Measurements from ENCODE around the gene GRAMD1C.

Gene GRAMD1C

GRCh38 chr3:113825090-113825489 is 13.5 kb upstream of the GRAMD1C start:
- no peak overlapping the region for H3K4me3 ChIP-seq (ENCODE audit: low read depth, low read length, poor library complexity, severe bottlenecking)
- no peaks in the 10 kb centered on the region for H3K9me2 ChIP-seq (ENCODE audit: low read depth, low read length)
- no peaks in the 10 kb centered on the region for H4K20me1 ChIP-seq (ENCODE audit: insufficient read depth, low read length)
- no peaks in the 10 kb centered on the region for H3K27me3 ChIP-seq (ENCODE audit: insufficient read depth, low read length)
- no peak overlapping the region for H3K4me2 ChIP-seq (ENCODE audit: low read length)
- H3K36me3 ChIP-seq (ENCODE audit: insufficient read depth, low read length) = no peaks in the 10 kb centered on the region
- TF ChIP-seq EZH2 (IDR thresholded peaks at IDR 0.05; ENCODE audit: borderline replicate concordance, low read length) (no peak), CTCF (IDR thresholded peaks at IDR 0.05; ENCODE audit: low read length) (peak; percentile 14; the same call in 1 of the 2 replicates)
- no peak overlapping the region for H3K9ac ChIP-seq (ENCODE audit: low read length)
- no peaks in the 10 kb centered on the region for H3F3A ChIP-seq (ENCODE audit: insufficient read depth, low read length)
- H3K4me1 ChIP-seq (ENCODE audit: insufficient read depth, low read length, severe bottlenecking) = peaks cover 21% of the 10 kb centered on the region
- no peak overlapping the region for H3K27ac ChIP-seq (ENCODE audit: low read depth, low read length, poor library complexity, severe bottlenecking)
- 0 out of 2 replicates have a peak overlapping the region, but pooled peaks have one; percentile 6 for H2AFZ ChIP-seq (ENCODE audit: low read length)
- no peaks in the 10 kb centered on the region for H3K79me2 ChIP-seq (ENCODE audit: insufficient read depth, low read length)
- no peaks in the 10 kb centered on the region for H3K9me3 ChIP-seq (ENCODE audit: low read length)

- TF ChIP-seq EZH2 (IDR thresholded peaks at IDR 0.05; ENCODE audit: borderline replicate concordance, low read length) (no peak), CTCF (IDR thresholded peaks at IDR 0.05; ENCODE audit: low read length) (no peak)
- peaks cover 56% of the 10 kb centered on the region for H3K4me1 ChIP-seq (ENCODE audit: insufficient read depth, low read length, severe bottlenecking)
Observed at GRCh38 chr3:113828600-113828999, 10.0 kb upstream of the GRAMD1C start.

GRCh38 chr3:113829576-113830354 is 8.8 kb upstream of the GRAMD1C start:
- no peaks in the 10 kb centered on the region for H3K27me3 ChIP-seq (ENCODE audit: insufficient read depth, low read length)
- H3K9me3 ChIP-seq (ENCODE audit: low read length) = peaks cover 8% of the 10 kb centered on the region
- peak overlapping the region; percentile 35 for H3K4me3 ChIP-seq (ENCODE audit: low read depth, low read length, poor library complexity, severe bottlenecking)
- peak overlapping the region; percentile 0; the same call in 1 of the 2 replicates for H2AFZ ChIP-seq (ENCODE audit: low read length)
- H4K20me1 ChIP-seq (ENCODE audit: insufficient read depth, low read length) = no peaks in the 10 kb centered on the region
- peak overlapping the region; percentile 46 for H3K4me2 ChIP-seq (ENCODE audit: low read length)
- 0 out of 2 replicates have a peak, but pooled peaks cover 7% of the 10 kb centered on the region for H3K36me3 ChIP-seq (ENCODE audit: insufficient read depth, low read length)
- peak overlapping the region; percentile 25; the same call in 1 of the 2 replicates for H3K9ac ChIP-seq (ENCODE audit: low read length)
- no peaks in the 10 kb centered on the region for H3K79me2 ChIP-seq (ENCODE audit: insufficient read depth, low read length)
- no peaks in the 10 kb centered on the region for H3F3A ChIP-seq (ENCODE audit: insufficient read depth, low read length)
- no peaks in the 10 kb centered on the region for H3K9me2 ChIP-seq (ENCODE audit: low read depth, low read length)
- TF ChIP-seq EZH2 (IDR thresholded peaks at IDR 0.05; ENCODE audit: borderline replicate concordance, low read length) = no peak
- TF ChIP-seq CTCF (IDR thresholded peaks at IDR 0.05; ENCODE audit: low read length) = no peak
- H3K4me1 ChIP-seq (ENCODE audit: insufficient read depth, low read length, severe bottlenecking) = peaks cover 57% of the 10 kb centered on the region
- H3K27ac ChIP-seq (ENCODE audit: low read depth, low read length, poor library complexity, severe bottlenecking) = peak overlapping the region; percentile 94

More at GRCh38 chr3:113828600-113828999, 10.0 kb upstream of the GRAMD1C start:
- H4K20me1 ChIP-seq (ENCODE audit: insufficient read depth, low read length) = no peaks in the 10 kb centered on the region
- H3K4me2 ChIP-seq (ENCODE audit: low read length) = no peak overlapping the region
- H3K9me3 ChIP-seq (ENCODE audit: low read length) = peaks cover 8% of the 10 kb centered on the region
- no peak overlapping the region for H3K9ac ChIP-seq (ENCODE audit: low read length)
- no peaks in the 10 kb centered on the region for H3K9me2 ChIP-seq (ENCODE audit: low read depth, low read length)
- H3F3A ChIP-seq (ENCODE audit: insufficient read depth, low read length) = no peaks in the 10 kb centered on the region
- peak overlapping the region; percentile 94 for H3K27ac ChIP-seq (ENCODE audit: low read depth, low read length, poor library complexity, severe bottlenecking)
- no peak overlapping the region for H2AFZ ChIP-seq (ENCODE audit: low read length)
- no peak overlapping the region for H3K4me3 ChIP-seq (ENCODE audit: low read depth, low read length, poor library complexity, severe bottlenecking)
- no peaks in the 10 kb centered on the region for H3K79me2 ChIP-seq (ENCODE audit: insufficient read depth, low read length)
- 0 out of 2 replicates have a peak, but pooled peaks cover 7% of the 10 kb centered on the region for H3K36me3 ChIP-seq (ENCODE audit: insufficient read depth, low read length)
- no peaks in the 10 kb centered on the region for H3K27me3 ChIP-seq (ENCODE audit: insufficient read depth, low read length)
